Tibial artery (tissue), 4 donors: Measurements from ENCODE around the gene LYZL1.
A peak's percentile ranks its signal among the peaks of the same experiment; 100 is the strongest.
"Not testable (repeated sequence)": the region's sequence is repeated elsewhere in the genome, so short reads cannot be mapped to it uniquely, and the experiment has no call there.

ENCODE experiments used
- DNase-seq, 2 donors: peaks; one replicate each; pipeline ENCODE4 v3.0.0-alpha.2; 2019
- H3K27ac ChIP-seq, 2 donors: fragments of 200-600 bp; sonication (generic) in 1 of 2; 1 replicate in 1 of 2; 2 replicates in 1 of 2; pipeline ENCODE4 v1.5.1; 2018 to 2019; ENCODE audit warnings: mild to moderate bottlenecking in 1 of 2
- H3K27me3 ChIP-seq, 2 donors: fragments of 200-600 bp; sonication (generic) in 1 of 2; one replicate each; pipeline versions ENCODE4 v1.5.1 to v1.6.0; 2016 to 2019
- H3K36me3 ChIP-seq, 3 donors: fragments of 200-600 bp; sonication (generic) in 2 of 3; one replicate each; pipeline ENCODE4 v1.5.1; 2016 to 2019; ENCODE audit warnings: mild to moderate bottlenecking in 2 of 3
- H3K4me1 ChIP-seq, 4 donors: fragments of 200-600 bp; sonication (generic) in 2 of 4; 1 replicate in 3 of 4; 2 replicates in 1 of 4; pipeline ENCODE4 v1.5.1; 2016 to 2019
- H3K4me3 ChIP-seq, 2 donors: fragments of 200-600 bp; sonication (generic) in 1 of 2; 1 replicate in 1 of 2; 2 replicates in 1 of 2; pipeline ENCODE4 v1.5.1; 2018 to 2019; ENCODE audit warnings: mild to moderate bottlenecking in 2 of 2
- H3K9me3 ChIP-seq, 3 donors: fragments of 200-600 bp; sonication (generic) in 1 of 3; one replicate each; pipeline ENCODE4 v1.5.1; 2016 to 2019
- CTCF ChIP-seq, 2 experiments: fragments of 200-600 bp in 1 of 2; fragments of 450-650 bp in 1 of 2; IDR thresholded peaks; one replicate each; pipeline ENCODE4 v1.5.1; 2017 to 2019; ENCODE audit warnings: antibody characterized with exemption in 2 of 2, mild to moderate bottlenecking in 1 of 2, moderate library complexity in 1 of 2
- intact Hi-C: fragments of 100-400 bp; cut with DNase I; formaldehyde crosslinking; loops from one replicate; pipeline ENCODE4 v1.15.0; 2023; ENCODE audit warnings: low total_unique reads

LYZL1 gene

DNA sequence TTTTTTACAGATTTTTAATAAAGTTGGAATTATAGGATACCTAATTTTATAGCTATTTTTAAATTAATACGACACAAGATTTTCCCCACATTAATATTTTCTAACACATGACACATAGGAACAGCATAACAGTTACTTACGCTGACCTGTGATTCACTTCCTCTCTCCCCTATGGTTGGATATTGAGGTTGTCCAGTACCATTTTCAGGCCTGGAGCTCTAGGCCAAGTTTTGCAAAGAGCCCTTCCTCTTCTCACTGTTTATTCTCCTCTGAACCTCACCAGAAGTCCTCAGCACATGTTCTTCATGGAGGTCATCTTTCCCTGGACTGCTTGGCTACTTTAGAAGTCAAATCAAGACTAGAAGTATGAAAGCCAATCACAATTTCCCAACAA is 28.2 kb downstream of the LYZL1 start:
- no peaks in the 10 kb centered on the region for H3K36me3 ChIP-seq
- no peak for TF ChIP-seq CTCF (IDR thresholded peaks at IDR 0.05)
- H3K4me1 ChIP-seq = peaks cover 0 to 18% (median 9%) of the 10 kb centered on the region in 4 donors
- H3K27me3 ChIP-seq = no peaks in the 10 kb centered on the region
- intact Hi-C loops = no loop called here
- DNase-seq = no peak
- H3K27ac ChIP-seq = no peak overlapping the region
- no peak overlapping the region for H3K4me3 ChIP-seq
- no peaks in the 10 kb centered on the region for H3K9me3 ChIP-seq

GRCh38 chr10:29317423-29318021 is 28.7 kb downstream of the LYZL1 start:
- H3K4me3 ChIP-seq = no peak overlapping the region
- no peak for DNase-seq

GRCh38 chr10:29318141-29319071 is 29.5 kb downstream of the LYZL1 start:
- H3K27me3 ChIP-seq, H3K36me3 ChIP-seq, H3K9me3 ChIP-seq, intact Hi-C loops, H3K27ac ChIP-seq: not testable (repeated sequence)
- peaks cover 0 to 18% (median 11%) of the 10 kb centered on the region in 4 donors for H3K4me1 ChIP-seq
- peak; percentile 51 to 71 for DNase-seq
- peak overlapping the region in 1 of 2 donors; percentile 22 for H3K4me3 ChIP-seq

More at GRCh38 chr10:29317423-29318021, 28.7 kb downstream of the LYZL1 start:
- H3K36me3 ChIP-seq = no peaks in the 10 kb centered on the region
- H3K27ac ChIP-seq = no peak overlapping the region
- no peaks in the 10 kb centered on the region for H3K9me3 ChIP-seq
- TF ChIP-seq CTCF (IDR thresholded peaks at IDR 0.05) = no peak
- H3K27me3 ChIP-seq = no peaks in the 10 kb centered on the region
- intact Hi-C loops = no loop called here
- H3K4me1 ChIP-seq = peaks cover 0 to 18% (median 9%) of the 10 kb centered on the region in 4 donors

GRCh38 chr10:29319205-29319781 is 30.4 kb downstream of the LYZL1 start:
- TF ChIP-seq CTCF (IDR thresholded peaks at IDR 0.05) = no peak
- Histone ChIP-seq H3K4me3 (peak overlapping the region in 1 of 2 donors; percentile 22), H3K27me3 (no peaks in the 10 kb centered on the region), H3K36me3 (no peaks in the 10 kb centered on the region), H3K9me3 (no peaks in the 10 kb centered on the region), H3K4me1 (peaks cover 0 to 18% (median 11%) of the 10 kb centered on the region in 4 donors), H3K27ac (no peak overlapping the region)
- intact Hi-C loops = no loop called here
- DNase-seq = no peak

DNA sequence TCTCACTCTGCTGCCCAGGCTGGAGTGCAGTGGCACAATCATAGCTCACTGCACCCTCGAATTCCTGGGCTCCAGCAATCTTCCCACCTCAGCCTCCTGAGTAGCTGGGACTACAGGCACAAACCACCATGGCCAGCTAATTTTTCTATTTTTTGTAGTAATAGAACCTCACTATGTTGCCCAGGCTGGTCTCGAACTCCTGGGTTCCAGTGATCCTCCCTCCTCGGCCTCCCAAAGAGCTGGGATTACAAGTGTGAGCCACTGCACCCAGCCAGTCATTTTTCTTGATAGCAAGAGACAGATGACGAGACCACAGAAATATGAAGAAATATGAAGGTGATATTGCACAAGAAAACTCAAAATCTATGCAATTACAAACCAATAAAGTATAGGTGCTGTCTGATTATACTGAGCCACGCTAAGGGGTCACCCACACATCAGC is 31.8 kb downstream of the LYZL1 start:
- H3K27me3 ChIP-seq, H3K36me3 ChIP-seq, H3K9me3 ChIP-seq, H3K27ac ChIP-seq, DNase-seq, intact Hi-C loops, H3K4me3 ChIP-seq: not testable (repeated sequence)
- peaks cover 0 to 18% (median 11%) of the 10 kb centered on the region in 4 donors for H3K4me1 ChIP-seq

- Histone ChIP-seq H3K4me3 (no peak overlapping the region), H3K4me1 (peaks cover 0 to 18% (median 11%) of the 10 kb centered on the region in 4 donors), H3K27ac (no peak overlapping the region), H3K27me3 (no peaks in the 10 kb centered on the region), H3K36me3 (no peaks in the 10 kb centered on the region), H3K9me3 (no peaks in the 10 kb centered on the region)
- intact Hi-C loops = no loop called here
- no peak for TF ChIP-seq CTCF (IDR thresholded peaks at IDR 0.05)
- no peak for DNase-seq
Measured at GRCh38 chr10:29321656-29322055, 32.8 kb downstream of the LYZL1 start.
